B cell (primary cell): ENCODE results near the gene SAMD7.

ENCODE experiments used
- CTCF ChIP-seq: fragments of 200-600 bp; IDR thresholded peaks from one replicate; pipeline ENCODE4 v1.8.0; 2022; ENCODE audit warnings: antibody characterized with exemption, mild to moderate bottlenecking
- EZH2 ChIP-seq: IDR thresholded peaks from 2 replicates; pipeline ENCODE4 v1.6.1; 2012; ENCODE audit warnings: borderline replicate concordance, low read depth, mild to moderate bottlenecking, moderate library complexity, low read length; ENCODE audit not compliant: insufficient read depth, poor library complexity, severe bottlenecking

GRCh38 chr3:169913323-169913722, 2.0 kb downstream of the SAMD7 start:
- TF ChIP-seq CTCF (no peak), EZH2 (no peak)
